H9 (cell line): ENCODE data around the gene CCDC124. TPM values are rescaled to one million over a fixed set of nuclear protein-coding genes. Genes with fewer than 3 reads are reported as not detected.

ENCODE experiments used
- DNase-seq: peaks from one replicate; pipeline ENCODE4 v3.0.0-alpha.2; 2017
- H2AFZ ChIP-seq: one replicate; pipeline ENCODE4 v1.6.1; 2013; ENCODE audit warnings: mild to moderate bottlenecking, low read length, control low read depth, moderate library complexity
- H2AK5ac ChIP-seq: 2 replicates; pipeline ENCODE4 v1.6.1; 2013; ENCODE audit warnings: low read length, control low read depth, mixed read lengths; ENCODE audit not compliant: insufficient read length
- H2BK120ac ChIP-seq: one replicate; pipeline ENCODE4 v1.6.1; 2013; ENCODE audit warnings: low read depth, mild to moderate bottlenecking, low read length, control low read depth, inconsistent platforms; ENCODE audit not compliant: poor library complexity, severe bottlenecking
- H2BK12ac ChIP-seq: 2 replicates; pipeline ENCODE4 v1.6.1; 2013; ENCODE audit warnings: low read length, control low read depth, mixed read lengths, low read depth; ENCODE audit not compliant: insufficient read length
- H2BK15ac ChIP-seq: 2 replicates; pipeline ENCODE4 v1.6.1; 2013; ENCODE audit warnings: low read depth, low read length, control low read depth
- H2BK20ac ChIP-seq: one replicate; pipeline ENCODE4 v1.6.1; 2013; ENCODE audit warnings: low read depth, mild to moderate bottlenecking, low read length, control low read depth, inconsistent platforms; ENCODE audit not compliant: poor library complexity, severe bottlenecking
- H2BK5ac ChIP-seq: 2 replicates; pipeline ENCODE4 v1.6.1; 2013; ENCODE audit warnings: low read length, control low read depth, mixed read lengths; ENCODE audit not compliant: insufficient read length
- H3K14ac ChIP-seq: 2 replicates; pipeline ENCODE4 v1.6.1; 2013; ENCODE audit warnings: low read length, control low read depth; ENCODE audit not compliant: insufficient read depth
- H3K18ac ChIP-seq: 2 replicates; pipeline ENCODE4 v1.6.1; 2013; ENCODE audit warnings: low read depth, mild to moderate bottlenecking, mixed read lengths, low read length, control low read depth; ENCODE audit not compliant: insufficient read length
- H3K23ac ChIP-seq: 2 replicates; pipeline ENCODE4 v1.6.1; 2013; ENCODE audit warnings: low read length, control low read depth, mixed read lengths, low read depth; ENCODE audit not compliant: insufficient read length
- H3K23me2 ChIP-seq: 2 replicates; pipeline ENCODE4 v1.6.1; 2013; ENCODE audit warnings: low read depth, mild to moderate bottlenecking, mixed read lengths, low read length, control low read depth; ENCODE audit not compliant: insufficient read length, poor library complexity, severe bottlenecking
- H3K27ac ChIP-seq: 2 replicates; pipeline ENCODE4 v1.5.1; 2013; ENCODE audit warnings: low read length, control low read depth, mixed read lengths, low read depth; ENCODE audit not compliant: insufficient read length
- H3K27me3 ChIP-seq: 2 replicates; pipeline ENCODE4 v1.6.1; 2013; ENCODE audit warnings: low read length, control low read depth, inconsistent platforms; ENCODE audit not compliant: insufficient read depth
- H3K4ac ChIP-seq: 2 replicates; pipeline ENCODE4 v1.6.1; 2013; ENCODE audit warnings: low read depth, mild to moderate bottlenecking, control low read depth, inconsistent platforms, low read length, moderate library complexity
- H3K4me1 ChIP-seq: 2 replicates; pipeline ENCODE4 v1.6.1; 2013; ENCODE audit warnings: low read length, control low read depth, inconsistent platforms; ENCODE audit not compliant: insufficient read depth
- H3K4me2 ChIP-seq: 2 replicates; pipeline ENCODE4 v1.6.1; 2013; ENCODE audit warnings: low read length, control low read depth, mixed read lengths; ENCODE audit not compliant: insufficient read length, insufficient read depth
- H3K56ac ChIP-seq: 2 replicates; pipeline ENCODE4 v1.6.1; 2013; ENCODE audit warnings: low read depth, mild to moderate bottlenecking, mixed read lengths, low read length, control low read depth; ENCODE audit not compliant: insufficient read length
- H3K79me1 ChIP-seq: 2 replicates; pipeline ENCODE4 v1.6.1; 2013; ENCODE audit warnings: low read depth, mild to moderate bottlenecking, moderate library complexity, low read length, control low read depth, inconsistent platforms; ENCODE audit not compliant: insufficient read depth, poor library complexity, severe bottlenecking
- H3K79me2 ChIP-seq: 2 replicates; pipeline ENCODE4 v1.6.1; 2013; ENCODE audit warnings: low read length, control low read depth, inconsistent platforms; ENCODE audit not compliant: insufficient read depth
- H3K9ac ChIP-seq: 2 replicates; pipeline ENCODE4 v1.6.1; 2013; ENCODE audit warnings: low read length, control low read depth, mixed read lengths; ENCODE audit not compliant: insufficient read length; ENCODE audit errors: extremely low read depth
- H3K9me3 ChIP-seq: one replicate; pipeline ENCODE4 v1.6.1; 2013; ENCODE audit warnings: low read depth, low read length, inconsistent platforms; ENCODE audit not compliant: control insufficient read depth
- H3T11ph ChIP-seq: one replicate; pipeline ENCODE4 v1.6.1; 2013; ENCODE audit warnings: mild to moderate bottlenecking, low read length, control low read depth, inconsistent platforms
- H4K20me1 ChIP-seq: one replicate; pipeline ENCODE4 v1.6.1; 2013; ENCODE audit not compliant: control insufficient read depth, insufficient read length, insufficient read depth
- H4K5ac ChIP-seq: 2 replicates; pipeline ENCODE4 v1.6.1; 2013; ENCODE audit warnings: low read depth, mild to moderate bottlenecking, mixed read lengths, low read length, control low read depth; ENCODE audit not compliant: insufficient read length
- H4K8ac ChIP-seq: replicated peaks from 2 replicates; pipeline ENCODE4 v1.6.1; 2013; ENCODE audit warnings: low read length, control low read depth, mixed read lengths, low read depth; ENCODE audit not compliant: insufficient read length
- H4K91ac ChIP-seq: 2 replicates; pipeline ENCODE4 v1.6.1; 2013; ENCODE audit warnings: low read depth, mild to moderate bottlenecking, moderate library complexity, mixed read lengths, low read length, control low read depth; ENCODE audit not compliant: insufficient read length
- H3K27ac Mint-ChIP-seq, 3 experiments: 2 replicates in 2 of 3; 3 replicates in 1 of 3; pipeline ENCODE4 v1.8.0; 2020 to 2021; ENCODE audit warnings: mixed read lengths in 3 of 3, mild to moderate bottlenecking in 1 of 3, moderate library complexity in 1 of 3
- H3K27me3 Mint-ChIP-seq: 2 replicates; pipeline ENCODE4 v1.8.0; 2021; ENCODE audit warnings: low read depth, mild to moderate bottlenecking, moderate library complexity, mixed read lengths
- H3K36me3 Mint-ChIP-seq, 3 experiments: 2 replicates in 2 of 3; 3 replicates in 1 of 3; pipeline ENCODE4 v1.8.0; 2020 to 2021; ENCODE audit warnings: low read depth in 3 of 3, mixed read lengths in 3 of 3; ENCODE audit not compliant: insufficient read depth in 1 of 3
- H3K4me1 Mint-ChIP-seq, 2 experiments: 2 replicates each; pipeline ENCODE4 v1.8.0; 2020; ENCODE audit warnings: mixed read lengths in 2 of 2
- H3K4me3 Mint-ChIP-seq, 2 experiments: 2 replicates in 1 of 2; 3 replicates in 1 of 2; pipeline ENCODE4 v1.8.0; 2020 to 2021; ENCODE audit warnings: mild to moderate bottlenecking in 2 of 2, mixed read lengths in 2 of 2, moderate library complexity in 1 of 2
- H3K9me3 Mint-ChIP-seq, 2 experiments: 2 replicates in 1 of 2; 3 replicates in 1 of 2; pipeline ENCODE4 v1.8.0; 2020; ENCODE audit warnings: mild to moderate bottlenecking in 2 of 2, mixed read lengths in 2 of 2, moderate library complexity in 1 of 2
- WGBS: extraction: QIAGEN DNeasy Blood & Tissue Kit; methylation state at CpG from one replicate; pipeline ENCODE4 v1.1.7; 2013; ENCODE audit warnings: missing lambda C conversion rate, low lambda C conversion rate, mixed read lengths; ENCODE audit not compliant: insufficient read length; ENCODE audit errors: extremely low coverage; 5-methylcytosine and 5-hydroxymethylcytosine counted together
- total RNA-seq: library from RNA; stranded (reverse); gene quantifications from 2 replicates; pipeline ENCODE4 v1.2.1, GENCODE V29; 2021
- TF ChIP-seq, protein P1 (sequence below): fragments of 200-600 bp; sonication (generic); conservative IDR thresholded peaks from 3 replicates; pipeline ENCODE4 v1.8.0; 2021; ENCODE audit warnings: antibody characterized with exemption, mild to moderate bottlenecking

CCDC124 gene
- total RNA-seq, 1 experiment from 2014 or later: 119 TPM

DNA sequence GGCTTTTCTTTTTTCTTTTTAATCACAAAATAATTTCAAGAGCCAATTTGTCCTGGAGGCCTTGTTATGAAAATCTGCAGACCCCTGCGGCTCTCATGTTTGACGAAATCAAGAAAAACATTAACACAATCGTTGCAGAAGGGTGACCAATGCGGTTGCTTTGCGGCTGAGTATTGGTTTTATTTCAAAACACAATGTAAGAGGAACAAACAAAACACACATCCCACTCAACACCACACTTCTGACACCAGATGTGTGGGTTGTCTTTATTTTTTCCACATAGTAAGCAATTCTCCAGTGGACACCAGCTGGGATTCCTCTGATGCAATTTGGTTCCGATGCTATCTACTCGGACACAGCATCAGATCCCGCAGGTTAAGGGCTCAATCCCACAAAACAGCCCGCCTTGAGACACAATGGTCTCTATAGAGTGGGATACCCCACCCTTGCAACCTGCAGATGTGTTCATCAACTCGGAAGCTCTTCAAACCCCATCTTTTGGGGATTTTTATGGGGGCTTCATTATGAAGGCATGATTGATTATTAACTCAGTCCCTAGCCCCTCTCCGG is 21.9 kb upstream of the CCDC124 start:
- no peak overlapping the region for H2AFZ ChIP-seq
- no peak for DNase-seq
- no peaks in the 10 kb centered on the region for H3K27me3 ChIP-seq
- no peak overlapping the region for H4K91ac ChIP-seq
- H3T11ph ChIP-seq: no peak overlapping the region
- H2BK5ac ChIP-seq: no peak overlapping the region
- no peaks in the 10 kb centered on the region for H3K79me1 ChIP-seq
- no peak overlapping the region for H3K14ac ChIP-seq
- Mint-ChIP-seq H3K27me3 (peaks cover 3% of the 10 kb centered on the region; the same call in 1 of the 2 replicates), H3K4me3 (no peak overlapping the region), H3K36me3 (peaks cover 7 to 18% (median 13%) of the 10 kb centered on the region in 3 experiments), H3K9me3 (peaks cover 27 to 34% of the 10 kb centered on the region in 2 experiments), H3K4me1 (peaks cover 8% of the 10 kb centered on the region in 2 experiments), H3K27ac (no peak overlapping the region; a peak in 1 of 7 replicates)
- no peak overlapping the region for H2BK12ac ChIP-seq
- no peak overlapping the region for H3K27ac ChIP-seq
- H2BK120ac ChIP-seq: no peak overlapping the region
- no peak overlapping the region for H3K18ac ChIP-seq
- no peak overlapping the region for H4K5ac ChIP-seq
- peaks cover 5% of the 10 kb centered on the region; the same call in 1 of the 2 replicates for H3K4me1 ChIP-seq
- no peaks in the 10 kb centered on the region for H3K79me2 ChIP-seq
- H2BK15ac ChIP-seq: no peak overlapping the region
- H3K9ac ChIP-seq: no peak overlapping the region
- TF ChIP-seq, protein P1, sequence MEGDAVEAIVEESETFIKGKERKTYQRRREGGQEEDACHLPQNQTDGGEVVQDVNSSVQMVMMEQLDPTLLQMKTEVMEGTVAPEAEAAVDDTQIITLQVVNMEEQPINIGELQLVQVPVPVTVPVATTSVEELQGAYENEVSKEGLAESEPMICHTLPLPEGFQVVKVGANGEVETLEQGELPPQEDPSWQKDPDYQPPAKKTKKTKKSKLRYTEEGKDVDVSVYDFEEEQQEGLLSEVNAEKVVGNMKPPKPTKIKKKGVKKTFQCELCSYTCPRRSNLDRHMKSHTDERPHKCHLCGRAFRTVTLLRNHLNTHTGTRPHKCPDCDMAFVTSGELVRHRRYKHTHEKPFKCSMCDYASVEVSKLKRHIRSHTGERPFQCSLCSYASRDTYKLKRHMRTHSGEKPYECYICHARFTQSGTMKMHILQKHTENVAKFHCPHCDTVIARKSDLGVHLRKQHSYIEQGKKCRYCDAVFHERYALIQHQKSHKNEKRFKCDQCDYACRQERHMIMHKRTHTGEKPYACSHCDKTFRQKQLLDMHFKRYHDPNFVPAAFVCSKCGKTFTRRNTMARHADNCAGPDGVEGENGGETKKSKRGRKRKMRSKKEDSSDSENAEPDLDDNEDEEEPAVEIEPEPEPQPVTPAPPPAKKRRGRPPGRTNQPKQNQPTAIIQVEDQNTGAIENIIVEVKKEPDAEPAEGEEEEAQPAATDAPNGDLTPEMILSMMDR: no peak
- no peak overlapping the region for H3K23ac ChIP-seq
- no peak overlapping the region for H2AK5ac ChIP-seq
- peaks cover 4% of the 10 kb centered on the region for H3K9me3 ChIP-seq
- H4K20me1 ChIP-seq: no peaks in the 10 kb centered on the region
- H3K4ac ChIP-seq: no peak overlapping the region
- H3K56ac ChIP-seq: no peak overlapping the region
- no peak overlapping the region for H2BK20ac ChIP-seq
- no CpG with 5 or more reads among the region's 11 CpGs for WGBS
- no peak overlapping the region for H4K8ac ChIP-seq
- no peak overlapping the region for H3K4me2 ChIP-seq
- H3K23me2 ChIP-seq: no peaks in the 10 kb centered on the region
